Neural progenitor cell (in vitro differentiated cells): ENCODE measurements around the gene GLRX3. TPM values are rescaled to one million over a fixed set of nuclear protein-coding genes. Genes with fewer than 3 reads are reported as not detected.
A peak's percentile ranks its signal among the peaks of the same experiment; 100 is the strongest.

ENCODE experiments used
- DNase-seq: peaks from one replicate; pipeline ENCODE4 v3.0.0-alpha.2; 2016; ENCODE audit warnings: low spot score
- H2AFZ ChIP-seq: fragments of 200-600 bp; sonication (generic); replicated peaks from 2 replicates; pipeline ENCODE4 v1.6.1; 2016; ENCODE audit warnings: antibody characterized with exemption
- H3F3A ChIP-seq: fragments of 200-600 bp; sonication (generic); 2 replicates; pipeline ENCODE4 v1.6.1; 2016; ENCODE audit warnings: antibody characterized with exemption, low read depth
- H3K27ac ChIP-seq: fragments of 200-600 bp; sonication (generic); 2 replicates; pipeline ENCODE4 v1.5.1; 2016; ENCODE audit warnings: mild to moderate bottlenecking
- H3K27me3 ChIP-seq: fragments of 200-600 bp; sonication (generic); 2 replicates; pipeline ENCODE4 v1.6.1; 2016; ENCODE audit warnings: mild to moderate bottlenecking, moderate library complexity
- H3K36me3 ChIP-seq: fragments of 200-600 bp; sonication (generic); 2 replicates; pipeline ENCODE4 v1.5.1; 2016
- H3K4me1 ChIP-seq: fragments of 200-600 bp; sonication (generic); 2 replicates; pipeline ENCODE4 v1.6.1; 2016; ENCODE audit warnings: mixed run types
- H3K4me2 ChIP-seq: fragments of 200-600 bp; sonication (generic); 2 replicates; pipeline ENCODE4 v1.6.1; 2016
- H3K4me3 ChIP-seq: fragments of 200-600 bp; sonication (generic); 2 replicates; pipeline ENCODE4 v1.5.1; 2016
- H3K79me2 ChIP-seq: fragments of 200-600 bp; sonication (generic); 2 replicates; pipeline ENCODE4 v1.6.1; 2016; ENCODE audit warnings: low read depth
- H3K9ac ChIP-seq: fragments of 200-600 bp; sonication (generic); 2 replicates; pipeline ENCODE4 v1.6.1; 2016
- H3K9me3 ChIP-seq: fragments of 200-600 bp; sonication (generic); 2 replicates; pipeline ENCODE4 v1.5.1; 2016; ENCODE audit warnings: low read depth
- H4K20me1 ChIP-seq: fragments of 200-600 bp; sonication (generic); 2 replicates; pipeline ENCODE4 v1.6.1; 2016; ENCODE audit warnings: low read depth
- H3K27ac Mint-ChIP-seq: 3 replicates; pipeline ENCODE4 v1.8.0; 2021; ENCODE audit warnings: mixed read lengths
- H3K27me3 Mint-ChIP-seq: 2 replicates; pipeline ENCODE4 v1.8.0; 2022; ENCODE audit warnings: low read depth, mild to moderate bottlenecking, inconsistent platforms, moderate library complexity, mixed read lengths; ENCODE audit not compliant: insufficient read depth
- H3K36me3 Mint-ChIP-seq: 3 replicates; pipeline ENCODE4 v1.8.0; 2021; ENCODE audit warnings: mixed read lengths
- H3K4me1 Mint-ChIP-seq: 3 replicates; pipeline ENCODE4 v1.8.0; 2021; ENCODE audit warnings: mixed read lengths
- H3K4me3 Mint-ChIP-seq: 3 replicates; pipeline ENCODE4 v1.8.0; 2021; ENCODE audit warnings: mild to moderate bottlenecking, moderate library complexity, mixed read lengths
- H3K9me3 Mint-ChIP-seq: 3 replicates; pipeline ENCODE4 v1.8.0; 2020; ENCODE audit warnings: mixed read lengths
- EZH2 ChIP-seq: fragments of 200-600 bp; sonication (generic); IDR thresholded peaks from 2 replicates; pipeline ENCODE4 v1.6.1; 2017; ENCODE audit warnings: antibody characterized with exemption, mild to moderate bottlenecking, moderate library complexity
- EZH2phosphoT487 ChIP-seq: fragments of 200-600 bp; sonication (generic); IDR thresholded peaks from 2 replicates; pipeline ENCODE4 v1.6.1; 2017; ENCODE audit warnings: antibody characterized with exemption
- total RNA-seq: library from RNA; depleted of rRNA; stranded (reverse); fragments of >200 nt; gene quantifications from 2 replicates; pipeline ENCODE4 v1.2.3, GENCODE V29; 2015; ENCODE audit warnings: low replicate concordance
- TF ChIP-seq, protein P1 (sequence below): fragments of 200-600 bp; sonication (generic); IDR thresholded peaks from 2 replicates; pipeline ENCODE4 v1.5.1; 2017; ENCODE audit warnings: antibody characterized with exemption, mild to moderate bottlenecking

The GLRX3 gene
- total RNA-seq, 1 donor from 2014 or later: 182 TPM

- Histone ChIP-seq H3K36me3 (no peaks in the 10 kb centered on the region), H3K79me2 (no peaks in the 10 kb centered on the region), H3K4me3 (no peak overlapping the region), H3K27ac (no peak overlapping the region), H3F3A (no peaks in the 10 kb centered on the region), H3K27me3 (no peaks in the 10 kb centered on the region), H3K4me1 (no peaks in the 10 kb centered on the region), H4K20me1 (no peaks in the 10 kb centered on the region), H3K9me3 (no peaks in the 10 kb centered on the region), H3K4me2 (no peak overlapping the region), H2AFZ (no peak overlapping the region), H3K9ac (no peak overlapping the region)
- Mint-ChIP-seq H3K27ac (no peak overlapping the region), H3K36me3 (no peaks in the 10 kb centered on the region), H3K4me3 (no peak overlapping the region), H3K4me1 (no peaks in the 10 kb centered on the region), H3K27me3 (peaks cover 5% of the 10 kb centered on the region), H3K9me3 (peaks cover 10% of the 10 kb centered on the region)
- DNase-seq: no peak
- TF ChIP-seq EZH2: no peak
- TF ChIP-seq, protein P1, sequence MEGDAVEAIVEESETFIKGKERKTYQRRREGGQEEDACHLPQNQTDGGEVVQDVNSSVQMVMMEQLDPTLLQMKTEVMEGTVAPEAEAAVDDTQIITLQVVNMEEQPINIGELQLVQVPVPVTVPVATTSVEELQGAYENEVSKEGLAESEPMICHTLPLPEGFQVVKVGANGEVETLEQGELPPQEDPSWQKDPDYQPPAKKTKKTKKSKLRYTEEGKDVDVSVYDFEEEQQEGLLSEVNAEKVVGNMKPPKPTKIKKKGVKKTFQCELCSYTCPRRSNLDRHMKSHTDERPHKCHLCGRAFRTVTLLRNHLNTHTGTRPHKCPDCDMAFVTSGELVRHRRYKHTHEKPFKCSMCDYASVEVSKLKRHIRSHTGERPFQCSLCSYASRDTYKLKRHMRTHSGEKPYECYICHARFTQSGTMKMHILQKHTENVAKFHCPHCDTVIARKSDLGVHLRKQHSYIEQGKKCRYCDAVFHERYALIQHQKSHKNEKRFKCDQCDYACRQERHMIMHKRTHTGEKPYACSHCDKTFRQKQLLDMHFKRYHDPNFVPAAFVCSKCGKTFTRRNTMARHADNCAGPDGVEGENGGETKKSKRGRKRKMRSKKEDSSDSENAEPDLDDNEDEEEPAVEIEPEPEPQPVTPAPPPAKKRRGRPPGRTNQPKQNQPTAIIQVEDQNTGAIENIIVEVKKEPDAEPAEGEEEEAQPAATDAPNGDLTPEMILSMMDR: no peak
- TF ChIP-seq EZH2phosphoT487: no peak
Observed at GRCh38 chr10:130121486-130122079, 14.6 kb upstream of the GLRX3 start.

GRCh38 chr10:130127364-130128061 is 8.7 kb upstream of the GLRX3 start:
- Histone ChIP-seq H3K4me1 (peaks cover 25% of the 10 kb centered on the region), H3K4me2 (peak overlapping the region; percentile 18), H3F3A (peaks cover 16% of the 10 kb centered on the region), H3K9me3 (no peaks in the 10 kb centered on the region), H2AFZ (peak overlapping the region; percentile 91), H3K36me3 (no peaks in the 10 kb centered on the region), H3K9ac (no peak overlapping the region), H4K20me1 (no peaks in the 10 kb centered on the region), H3K79me2 (no peaks in the 10 kb centered on the region), H3K4me3 (no peak overlapping the region), H3K27ac (no peak overlapping the region), H3K27me3 (no peaks in the 10 kb centered on the region)
- TF ChIP-seq, protein P1: peak; percentile 78
- TF ChIP-seq EZH2: no peak
- Mint-ChIP-seq H3K27ac (peak overlapping the region; percentile 1), H3K4me3 (no peak overlapping the region), H3K4me1 (peaks cover 15% of the 10 kb centered on the region), H3K27me3 (peaks cover 3% of the 10 kb centered on the region), H3K36me3 (no peaks in the 10 kb centered on the region), H3K9me3 (no peaks in the 10 kb centered on the region)
- DNase-seq: peak; percentile 89

DNA sequence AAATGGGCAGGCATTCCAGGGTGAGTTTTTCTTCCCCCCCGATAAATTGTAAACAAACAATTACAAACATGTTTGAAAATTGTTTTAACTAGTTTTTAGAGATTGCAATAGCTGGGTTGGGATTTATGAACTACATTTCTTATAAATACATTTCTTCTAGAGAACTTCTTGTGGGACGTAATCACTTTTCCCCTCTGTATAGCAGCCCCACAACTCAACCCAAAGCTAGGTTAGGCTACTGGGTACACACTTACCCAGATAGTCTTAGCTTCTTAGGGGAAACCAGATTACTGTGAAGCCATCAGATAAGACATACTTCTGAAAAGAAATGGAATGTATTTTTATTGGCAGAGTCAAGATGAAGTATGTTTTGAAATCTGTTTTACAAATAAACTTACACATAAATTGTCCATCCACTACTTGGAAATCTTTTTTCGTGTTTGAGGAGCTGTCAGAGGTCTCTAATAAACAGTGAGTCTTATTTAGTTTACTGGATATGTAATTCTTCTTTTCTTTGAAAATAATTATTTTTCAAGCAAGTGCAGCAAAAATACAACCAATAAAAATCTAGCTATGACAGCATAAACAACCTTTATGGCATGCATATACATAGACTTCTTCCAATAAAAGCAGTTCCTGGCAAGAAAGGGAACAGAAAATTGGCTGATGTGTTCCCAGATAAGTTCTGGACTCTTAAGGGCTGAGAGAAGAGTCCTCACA is 8.0 kb upstream of the GLRX3 start:
- no peak for DNase-seq
- H3K27ac ChIP-seq: no peak overlapping the region
- H3K4me3 ChIP-seq: no peak overlapping the region
- H3K4me2 ChIP-seq: no peak overlapping the region
- no peak overlapping the region for H3K4me3 Mint-ChIP-seq
- no peak overlapping the region for H3K9ac ChIP-seq
- no peak overlapping the region for H2AFZ ChIP-seq
- H3K4me1 ChIP-seq: peaks cover 25% of the 10 kb centered on the region
- H3F3A ChIP-seq: peaks cover 16% of the 10 kb centered on the region
- H3K36me3 ChIP-seq: no peaks in the 10 kb centered on the region
- H3K9me3 ChIP-seq: no peaks in the 10 kb centered on the region
- no peaks in the 10 kb centered on the region for H3K9me3 Mint-ChIP-seq
- H3K4me1 Mint-ChIP-seq: peaks cover 15% of the 10 kb centered on the region
- TF ChIP-seq EZH2phosphoT487 (no peak), EZH2 (no peak)
- H4K20me1 ChIP-seq: no peaks in the 10 kb centered on the region
- H3K79me2 ChIP-seq: no peaks in the 10 kb centered on the region
- H3K27ac Mint-ChIP-seq: no peak overlapping the region
- peaks cover 3% of the 10 kb centered on the region for H3K27me3 Mint-ChIP-seq
- H3K27me3 ChIP-seq: no peaks in the 10 kb centered on the region
- H3K36me3 Mint-ChIP-seq: no peaks in the 10 kb centered on the region
